ENCODE measurements around the gene FGD5. TPM values are rescaled to one million over a fixed set of nuclear protein-coding genes. Genes with fewer than 3 reads are reported as not detected.
A peak's percentile ranks its signal among the peaks of the same experiment; 100 is the strongest.

Gene FGD5
- total RNA-seq, 6 donors from 2014 or later: 26.8 to 90.4 (median 57.2) TPM

DNA sequence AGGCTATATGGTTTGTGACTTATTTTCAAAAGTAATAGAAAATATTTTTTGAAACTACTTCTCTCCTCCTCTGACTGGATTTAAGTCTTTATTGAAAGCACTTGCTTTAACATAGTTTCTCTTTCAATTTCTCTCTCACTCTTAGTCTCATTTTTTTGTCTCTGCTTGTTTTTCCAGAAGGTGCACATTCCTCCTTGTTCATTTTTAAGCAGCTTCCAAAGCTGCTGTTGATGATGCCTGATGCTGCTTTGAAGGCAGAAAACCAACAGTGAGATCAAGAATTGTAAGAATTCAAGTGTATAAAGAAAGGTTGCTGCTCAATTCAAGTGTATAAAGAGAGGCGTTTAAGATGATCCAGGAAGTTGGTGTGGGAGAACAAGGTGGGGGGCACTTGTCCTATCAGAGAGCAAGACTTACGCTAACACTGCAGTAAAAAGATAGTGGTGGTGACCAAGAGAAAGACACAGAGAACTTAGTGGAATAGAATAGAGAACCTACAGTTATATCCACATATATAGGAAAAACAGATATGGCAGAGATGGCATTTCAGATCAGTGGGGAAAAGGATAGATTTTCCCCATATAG, 140.7 kb downstream of the FGD5 start:
- Histone ChIP-seq H3K27me3 (no peaks in the 10 kb centered on the region), H3K27ac (peak overlapping the region in 3 of 4 donors; percentile 10 to 72 (median 53)), H3K4me1 (peaks cover 8 to 22% (median 16%) of the 10 kb centered on the region in 4 donors), H3K36me3 (no peaks in the 10 kb centered on the region), H3K9me3 (no peaks in the 10 kb centered on the region), H3K4me3 (peak overlapping the region in 1 of 4 donors; percentile 13)
- no peak for TF ChIP-seq POLR2AphosphoS5 (IDR thresholded peaks at IDR 0.05)
- TF ChIP-seq, protein P1, sequence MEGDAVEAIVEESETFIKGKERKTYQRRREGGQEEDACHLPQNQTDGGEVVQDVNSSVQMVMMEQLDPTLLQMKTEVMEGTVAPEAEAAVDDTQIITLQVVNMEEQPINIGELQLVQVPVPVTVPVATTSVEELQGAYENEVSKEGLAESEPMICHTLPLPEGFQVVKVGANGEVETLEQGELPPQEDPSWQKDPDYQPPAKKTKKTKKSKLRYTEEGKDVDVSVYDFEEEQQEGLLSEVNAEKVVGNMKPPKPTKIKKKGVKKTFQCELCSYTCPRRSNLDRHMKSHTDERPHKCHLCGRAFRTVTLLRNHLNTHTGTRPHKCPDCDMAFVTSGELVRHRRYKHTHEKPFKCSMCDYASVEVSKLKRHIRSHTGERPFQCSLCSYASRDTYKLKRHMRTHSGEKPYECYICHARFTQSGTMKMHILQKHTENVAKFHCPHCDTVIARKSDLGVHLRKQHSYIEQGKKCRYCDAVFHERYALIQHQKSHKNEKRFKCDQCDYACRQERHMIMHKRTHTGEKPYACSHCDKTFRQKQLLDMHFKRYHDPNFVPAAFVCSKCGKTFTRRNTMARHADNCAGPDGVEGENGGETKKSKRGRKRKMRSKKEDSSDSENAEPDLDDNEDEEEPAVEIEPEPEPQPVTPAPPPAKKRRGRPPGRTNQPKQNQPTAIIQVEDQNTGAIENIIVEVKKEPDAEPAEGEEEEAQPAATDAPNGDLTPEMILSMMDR (IDR thresholded peaks at IDR 0.05): no peak
- TF ChIP-seq POLR2A (IDR thresholded peaks at IDR 0.05): no peak
- TF ChIP-seq EP300 (IDR thresholded peaks at IDR 0.05): no peak
- DNase-seq: no peak
- 35 to 41% methylated on average over 2 of the region's 2 CpGs for WGBS, 2 donors
- ATAC-seq (ENCODE audit: low FRiP score in 2 of 2): no peak

DNA sequence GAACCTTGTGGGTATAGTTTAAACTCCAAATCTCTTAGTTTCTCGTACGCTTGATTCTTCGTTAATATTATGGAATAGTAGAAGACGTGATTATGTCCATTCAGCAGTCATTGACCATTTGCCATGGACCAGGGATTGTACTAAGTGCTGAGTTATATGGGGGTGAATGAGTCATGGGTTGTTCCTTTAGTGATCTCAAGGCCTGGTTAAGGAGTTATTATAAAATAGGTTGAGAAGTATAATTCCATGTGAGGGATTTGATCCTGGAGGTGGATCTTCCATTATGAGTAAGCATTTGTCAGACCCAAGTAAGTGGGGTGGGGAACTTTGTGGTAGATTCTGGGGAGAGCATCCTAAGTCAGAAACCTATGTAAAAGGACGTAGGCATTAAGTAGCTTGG, 144.0 kb downstream of the FGD5 start:
- ATAC-seq (ENCODE audit: low FRiP score in 2 of 2) (no peak), DNase-seq (no peak)
- Histone ChIP-seq H3K9me3 (no peaks in the 10 kb centered on the region), H3K27ac (no peak overlapping the region), H3K27me3 (no peaks in the 10 kb centered on the region), H3K4me1 (peaks cover 8 to 19% (median 11%) of the 10 kb centered on the region in 4 donors), H3K4me3 (no peak overlapping the region), H3K36me3 (no peaks in the 10 kb centered on the region)
- TF ChIP-seq POLR2A (IDR thresholded peaks at IDR 0.05): no peak
- TF ChIP-seq EP300 (IDR thresholded peaks at IDR 0.05): no peak
- TF ChIP-seq, protein P1 (IDR thresholded peaks at IDR 0.05): no peak
- TF ChIP-seq POLR2AphosphoS5 (IDR thresholded peaks at IDR 0.05): no peak
- WGBS, 2 donors: 96 to 98% methylated on average over 5 of the region's 5 CpGs

DNA sequence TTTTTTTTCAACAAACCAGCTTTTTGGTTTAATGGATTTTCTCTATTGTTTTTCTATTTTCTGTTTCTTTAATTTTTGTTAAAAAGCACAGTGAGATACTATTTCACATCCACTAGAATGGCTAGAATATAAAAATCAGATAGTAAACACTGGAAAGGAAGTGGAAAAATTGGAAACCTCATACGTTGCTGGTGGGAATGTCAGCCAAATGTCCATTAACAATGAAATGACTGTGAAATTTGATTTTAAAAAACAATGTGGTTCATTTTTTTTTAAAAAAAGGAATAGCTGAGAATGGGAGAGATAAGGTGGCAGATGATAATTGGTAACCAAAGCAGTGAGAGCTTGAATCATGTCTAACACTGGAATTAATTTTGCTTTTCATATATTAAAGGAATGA, 148.5 kb downstream of the FGD5 start:
- H3K9me3 ChIP-seq: no peaks in the 10 kb centered on the region
- no peaks in the 10 kb centered on the region for H3K4me1 ChIP-seq
- DNase-seq (no peak), ATAC-seq (ENCODE audit: low FRiP score in 2 of 2) (no peak)
- peaks cover 0 to 12% (median 2%) of the 10 kb centered on the region in 4 donors for H3K36me3 ChIP-seq
- H3K4me3 ChIP-seq: no peak overlapping the region
- TF ChIP-seq POLR2AphosphoS5 (IDR thresholded peaks at IDR 0.05): no peak
- no peaks in the 10 kb centered on the region for H3K27me3 ChIP-seq
- no peak overlapping the region for H3K27ac ChIP-seq
- WGBS, 2 donors: 52 to 79% methylated on average over 1 of the region's 1 CpG

DNA sequence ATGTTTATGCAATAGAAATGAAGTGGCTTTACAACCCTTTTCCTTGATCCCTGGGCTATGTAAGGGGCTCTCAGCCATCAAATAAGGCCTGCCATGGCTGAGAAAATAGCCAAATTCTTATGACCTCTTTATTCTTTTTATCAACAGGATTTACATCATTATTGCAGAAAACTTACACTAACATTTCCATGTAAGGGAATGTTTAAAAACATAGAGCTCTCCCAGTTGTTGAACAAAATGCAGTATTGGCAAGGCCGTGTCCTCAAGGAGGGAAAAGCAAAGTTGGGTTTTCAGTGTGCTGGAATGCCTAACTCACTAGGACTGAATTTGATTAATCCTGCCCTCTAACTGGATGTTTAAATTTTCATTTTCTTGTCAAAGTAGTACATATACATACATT, 150.9 kb downstream of the FGD5 start:
- DNase-seq (no peak), ATAC-seq (ENCODE audit: low FRiP score in 2 of 2) (no peak)
- H3K36me3 ChIP-seq: peaks cover 0 to 26% (median 6%) of the 10 kb centered on the region in 4 donors
- no peaks in the 10 kb centered on the region for H3K9me3 ChIP-seq
- no peaks in the 10 kb centered on the region for H3K4me1 ChIP-seq
- no peaks in the 10 kb centered on the region for H3K27me3 ChIP-seq
- WGBS, 2 donors: 91 to 94% methylated on average over 1 of the region's 1 CpG
- no peak overlapping the region for H3K4me3 ChIP-seq
- TF ChIP-seq EP300 (IDR thresholded peaks at IDR 0.05) (no peak), POLR2AphosphoS5 (IDR thresholded peaks at IDR 0.05) (no peak), POLR2A (IDR thresholded peaks at IDR 0.05) (no peak)
- TF ChIP-seq, protein P1 (IDR thresholded peaks at IDR 0.05): no peak
- H3K27ac ChIP-seq: no peak overlapping the region

DNA sequence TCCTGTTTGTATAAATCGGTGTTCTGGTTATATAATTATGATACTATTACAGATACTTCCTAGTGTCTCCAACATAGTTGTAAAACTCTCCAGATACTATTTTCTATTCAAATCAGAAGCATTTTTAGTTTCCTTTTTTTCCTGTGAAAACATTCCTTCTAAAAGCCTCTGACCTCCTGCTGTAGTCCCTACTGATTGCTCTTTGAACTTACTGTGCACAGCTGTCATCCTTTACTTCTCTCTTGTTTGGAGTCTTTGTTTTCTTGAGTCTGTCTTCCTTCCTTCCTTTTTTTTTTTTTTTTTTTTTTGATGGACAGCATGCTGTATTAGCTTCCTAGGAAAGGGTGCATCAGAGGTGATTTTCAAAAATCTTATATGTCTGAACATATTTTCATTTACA, 157.6 kb downstream of the FGD5 start:
- 40 to 66% methylated on average over 1 of the region's 1 CpG for WGBS, 2 donors
- Histone ChIP-seq H3K4me3 (no peak overlapping the region), H3K27ac (peak overlapping the region in 1 of 4 donors; percentile 2), H3K9me3 (no peaks in the 10 kb centered on the region), H3K36me3 (peaks cover 0 to 20% (median 6%) of the 10 kb centered on the region in 4 donors), H3K4me1 (peaks cover 4 to 15% (median 11%) of the 10 kb centered on the region in 4 donors), H3K27me3 (no peaks in the 10 kb centered on the region)
- ATAC-seq (ENCODE audit: low FRiP score in 2 of 2): no peak
- no peak for DNase-seq
- TF ChIP-seq, protein P1 (IDR thresholded peaks at IDR 0.05): no peak
- TF ChIP-seq POLR2AphosphoS5 (IDR thresholded peaks at IDR 0.05) (no peak), POLR2A (IDR thresholded peaks at IDR 0.05) (no peak), EP300 (IDR thresholded peaks at IDR 0.05) (no peak)

Data from upper lobe of left lung (tissue), 6 donors.